Coronary artery (tissue), 2 donors: ENCODE results near the gene GPR146.
A peak's percentile ranks its signal among the peaks of the same experiment; 100 is the strongest.

Source experiments
- DNase-seq: peaks from one replicate; pipeline ENCODE4 v3.0.0-alpha.2; 2017; ENCODE audit warnings: low spot score
- H3K27ac ChIP-seq, 2 donors: fragments of 200-600 bp; sonication (generic); one replicate each; pipeline ENCODE4 v1.5.1; 2016 to 2019
- H3K4me3 ChIP-seq: fragments of 200-600 bp; sonication (generic); 2 replicates; pipeline ENCODE4 v1.5.1; 2016; ENCODE audit warnings: mild to moderate bottlenecking, moderate library complexity
- CTCF ChIP-seq: fragments of 200-600 bp; sonication (generic); IDR thresholded peaks from one replicate; pipeline ENCODE4 v1.5.1; 2019; ENCODE audit warnings: antibody characterized with exemption

The GPR146 gene

GRCh38 chr7:1024331-1024841 is 20.0 kb upstream of the GPR146 start:
- Histone ChIP-seq H3K27ac (no peak overlapping the region), H3K4me3 (no peak overlapping the region)
- no peak for DNase-seq
- TF ChIP-seq CTCF = no peak

DNA sequence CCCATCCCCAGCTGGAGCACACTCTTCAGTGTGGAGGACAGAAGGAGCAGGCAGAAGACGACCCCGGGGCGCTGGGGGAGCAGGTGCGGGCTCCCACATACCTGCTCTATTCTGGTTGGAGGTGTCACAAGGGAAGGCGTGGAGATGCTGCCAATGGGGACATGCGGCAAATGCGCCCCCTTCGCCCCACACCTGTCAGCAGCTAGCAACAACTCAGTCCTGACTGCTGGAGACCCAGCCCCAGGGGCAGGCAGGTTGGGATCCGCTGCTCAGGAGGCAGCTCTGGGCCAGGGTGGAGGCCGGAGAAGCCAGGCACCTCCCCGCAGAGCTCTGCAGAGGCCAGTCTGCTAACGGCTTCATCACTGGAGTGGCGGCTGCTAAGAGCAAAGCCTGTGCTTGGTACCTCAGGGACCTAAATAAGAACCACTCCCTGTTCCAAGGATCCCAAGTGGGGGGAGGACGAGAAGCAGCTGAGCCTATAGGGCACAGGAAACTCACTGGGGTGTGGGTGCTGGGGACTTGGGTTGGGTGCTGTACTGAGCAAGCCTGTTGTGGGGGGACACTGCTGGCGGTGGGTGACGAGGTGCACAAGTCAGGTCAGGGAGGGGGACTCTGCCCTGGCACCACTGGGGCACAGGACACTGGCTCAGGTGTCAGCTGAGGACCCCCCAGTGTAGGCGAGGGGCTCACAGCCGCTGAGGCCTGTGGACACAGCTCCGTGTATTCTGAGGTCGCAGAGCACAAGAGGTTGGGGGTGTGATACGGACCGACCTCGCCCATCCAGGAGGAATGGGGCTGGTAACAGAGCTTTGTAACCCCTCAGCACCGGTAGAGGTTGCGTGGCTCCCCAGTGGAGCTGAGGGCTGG is 19.2 kb upstream of the GPR146 start:
- Histone ChIP-seq H3K4me3 (no peak overlapping the region), H3K27ac (no peak overlapping the region)
- TF ChIP-seq CTCF = no peak
- no peak for DNase-seq

DNA sequence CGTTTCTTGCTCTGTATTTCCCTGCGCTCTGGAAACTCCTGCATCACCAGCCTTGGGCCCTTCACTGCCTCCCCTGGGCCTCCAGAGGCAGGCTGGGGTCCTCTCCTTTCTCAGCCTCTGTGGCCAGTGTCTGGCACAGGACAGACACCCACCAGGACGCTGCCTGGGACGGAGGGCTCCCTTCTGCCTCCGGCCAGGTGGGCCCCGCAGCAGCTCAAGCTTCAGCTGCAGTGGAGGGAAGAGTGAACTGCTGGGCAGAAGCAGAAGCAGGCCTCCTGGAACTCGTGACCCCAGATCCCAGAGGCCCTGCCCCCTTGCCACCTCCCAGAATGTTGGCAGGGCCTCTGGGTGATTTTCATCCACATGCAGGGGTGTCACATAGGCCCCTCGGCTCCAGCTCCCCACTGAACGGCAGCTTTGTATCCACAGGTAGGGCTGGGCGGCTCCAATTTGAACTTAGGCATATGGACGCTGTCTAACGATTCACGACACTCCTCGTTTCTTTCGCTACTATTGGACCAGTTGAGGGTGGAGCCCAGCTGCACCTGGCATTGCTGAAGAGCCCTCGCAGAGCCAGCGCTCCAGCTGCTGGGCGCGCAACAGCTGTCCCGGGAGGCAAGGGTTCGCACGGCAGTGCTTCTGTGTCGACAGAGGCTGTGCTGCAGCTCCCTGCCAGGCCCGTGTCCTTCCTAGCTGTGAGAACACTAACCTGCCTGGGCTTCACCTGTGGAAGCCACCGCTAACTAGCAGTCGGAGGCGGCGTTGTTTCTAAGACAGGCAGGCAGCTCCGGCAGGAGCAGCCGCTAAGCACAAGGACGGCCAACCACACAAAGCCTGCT is 18.4 kb upstream of the GPR146 start:
- no peak for DNase-seq
- Histone ChIP-seq H3K27ac (no peak overlapping the region), H3K4me3 (no peak overlapping the region)
- no peak for TF ChIP-seq CTCF

GRCh38 chr7:1026721-1027161 is 17.6 kb upstream of the GPR146 start:
- DNase-seq = no peak
- H3K4me3 ChIP-seq = peak overlapping the region; percentile 99
- TF ChIP-seq CTCF = no peak
- H3K27ac ChIP-seq = no peak overlapping the region

DNA sequence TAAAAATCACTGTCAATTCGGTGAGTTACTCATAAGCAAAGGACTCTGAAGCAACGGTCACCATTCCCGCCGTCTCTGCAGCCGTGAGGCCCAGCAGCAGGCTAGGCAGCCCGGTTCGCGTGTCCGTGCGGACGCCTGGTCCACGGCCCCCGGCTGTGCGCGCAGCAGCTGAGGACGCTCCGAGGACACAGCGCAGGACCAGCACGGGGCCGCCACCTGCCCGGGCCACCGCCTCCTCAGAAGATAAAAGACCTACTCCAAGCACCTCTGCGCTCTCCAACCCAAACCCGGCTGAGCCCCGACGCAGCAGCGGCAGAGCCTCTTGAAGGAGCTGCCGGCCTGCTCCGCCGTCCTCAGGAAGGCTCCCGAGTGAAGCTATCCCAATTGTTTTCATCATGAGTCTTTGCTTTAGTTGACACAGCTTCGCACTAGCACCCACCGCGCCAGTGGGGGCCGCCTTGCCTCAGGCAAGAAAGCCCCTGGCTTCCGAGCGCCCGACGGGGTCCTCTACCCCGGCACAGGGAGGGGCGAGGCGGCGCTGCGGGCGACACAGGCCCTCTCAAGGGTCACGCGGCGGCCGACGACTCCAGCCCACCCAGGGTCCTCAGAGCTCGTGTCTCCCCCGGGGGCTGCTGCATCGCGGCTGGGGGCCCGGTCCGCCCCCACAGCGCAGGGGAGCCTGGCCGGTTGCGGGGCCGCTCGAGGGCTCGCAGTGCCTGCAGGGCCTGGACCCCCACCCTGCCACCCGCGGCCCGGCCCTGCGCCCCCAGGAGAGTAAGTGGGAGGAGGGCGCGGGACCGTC is 16.9 kb upstream of the GPR146 start:
- peak overlapping the region; percentile 99 for H3K4me3 ChIP-seq
- peak overlapping the region; percentile 98 to 99 for H3K27ac ChIP-seq
- no peak for TF ChIP-seq CTCF
- DNase-seq = no peak

DNA sequence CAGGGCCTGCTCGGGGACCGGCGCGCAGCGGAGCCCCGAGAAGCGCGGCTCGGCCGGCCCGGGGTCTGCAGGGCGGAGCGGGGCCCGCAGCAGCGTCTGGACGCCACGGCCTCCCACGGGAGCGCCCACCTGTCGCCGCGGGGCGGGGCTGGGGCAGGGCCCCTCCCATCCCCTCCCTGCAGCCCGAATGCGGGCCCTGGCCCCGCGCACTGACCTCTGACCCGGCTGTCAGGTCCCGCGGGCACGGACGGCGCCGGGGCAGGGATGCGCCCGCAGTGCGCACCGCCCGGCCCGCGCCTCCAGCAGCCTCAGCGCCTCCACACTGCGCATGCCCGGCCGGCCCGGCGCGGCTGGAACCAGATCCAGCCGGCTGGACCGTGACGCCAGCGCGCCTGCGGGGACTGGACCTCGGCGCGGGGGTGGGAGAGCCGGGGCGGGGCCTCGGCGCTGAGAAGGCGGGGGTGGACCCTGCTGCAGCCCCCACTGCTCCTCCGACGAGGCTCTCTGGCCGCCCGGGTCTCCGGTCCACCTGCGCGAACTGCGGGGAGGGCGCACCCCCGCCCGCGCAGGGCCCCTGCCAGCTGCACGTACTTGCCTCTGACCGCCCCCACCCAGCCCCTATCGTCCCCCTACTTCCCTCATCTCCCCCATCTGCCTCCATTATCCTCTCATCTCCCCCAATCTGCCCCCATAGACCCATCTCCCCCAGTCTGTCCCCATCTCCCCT is 16.1 kb upstream of the GPR146 start:
- H3K27ac ChIP-seq = peak overlapping the region; percentile 98 to 99
- no peak for TF ChIP-seq CTCF
- peak; percentile 89 for DNase-seq
- H3K4me3 ChIP-seq = peak overlapping the region; percentile 99
